ENCODE data around the gene FJX1.

Gene FJX1

GRCh38 chr11:35619855-35620640 is 1.8 kb downstream of the FJX1 start:
- peak overlapping the region; percentile 100 for H3K27ac ChIP-seq (ENCODE audit: poor library complexity, severe bottlenecking)
- no peaks in the 10 kb centered on the region for H3K27me3 ChIP-seq (ENCODE audit: insufficient read depth, poor library complexity, severe bottlenecking)

GRCh38 chr11:35620795-35621194 is 2.5 kb downstream of the FJX1 start:
- Histone ChIP-seq H3K27ac (ENCODE audit: poor library complexity, severe bottlenecking) (peak overlapping the region; percentile 100), H3K27me3 (ENCODE audit: insufficient read depth, poor library complexity, severe bottlenecking) (no peaks in the 10 kb centered on the region), H3K36me3 (ENCODE audit: low read depth) (peaks cover 9% of the 10 kb centered on the region), H3K4me3 (ENCODE audit: severe bottlenecking) (peak overlapping the region; percentile 94), H3K4me1 (ENCODE audit: insufficient read depth, poor library complexity, severe bottlenecking) (peaks cover 60% of the 10 kb centered on the region), H3K9me3 (ENCODE audit: severe bottlenecking) (no peaks in the 10 kb centered on the region)
- no peak for TF ChIP-seq CTCF (IDR thresholded peaks at IDR 0.05; ENCODE audit: poor library complexity, severe bottlenecking)
- no peak for DNase-seq (ENCODE audit: low spot score)
- no peak for ATAC-seq (ENCODE audit: low read depth)

More at GRCh38 chr11:35619855-35620640, 1.8 kb downstream of the FJX1 start:
- peak overlapping the region; percentile 94 for H3K4me3 ChIP-seq (ENCODE audit: severe bottlenecking)
- H3K4me1 ChIP-seq (ENCODE audit: insufficient read depth, poor library complexity, severe bottlenecking): peaks cover 59% of the 10 kb centered on the region
- H3K36me3 ChIP-seq (ENCODE audit: low read depth): peaks cover 9% of the 10 kb centered on the region
- no peak for DNase-seq (ENCODE audit: low spot score)
- no peaks in the 10 kb centered on the region for H3K9me3 ChIP-seq (ENCODE audit: severe bottlenecking)
- ATAC-seq (ENCODE audit: low read depth): no peak
- TF ChIP-seq CTCF (IDR thresholded peaks at IDR 0.05; ENCODE audit: poor library complexity, severe bottlenecking): no peak

GRCh38 chr11:35621620-35622019 is 3.4 kb downstream of the FJX1 start:
- ATAC-seq (ENCODE audit: low read depth): no peak
- H3K27ac ChIP-seq (ENCODE audit: poor library complexity, severe bottlenecking): peak overlapping the region; percentile 100
- peaks cover 9% of the 10 kb centered on the region for H3K36me3 ChIP-seq (ENCODE audit: low read depth)
- H3K4me3 ChIP-seq (ENCODE audit: severe bottlenecking): peak overlapping the region; percentile 94
- DNase-seq (ENCODE audit: low spot score): no peak
- H3K27me3 ChIP-seq (ENCODE audit: insufficient read depth, poor library complexity, severe bottlenecking): no peaks in the 10 kb centered on the region
- no peaks in the 10 kb centered on the region for H3K9me3 ChIP-seq (ENCODE audit: severe bottlenecking)
- TF ChIP-seq CTCF (IDR thresholded peaks at IDR 0.05; ENCODE audit: poor library complexity, severe bottlenecking): no peak
- H3K4me1 ChIP-seq (ENCODE audit: insufficient read depth, poor library complexity, severe bottlenecking): peaks cover 52% of the 10 kb centered on the region

- peak overlapping the region; percentile 100 for H3K27ac ChIP-seq (ENCODE audit: poor library complexity, severe bottlenecking)
- peaks cover 49% of the 10 kb centered on the region for H3K4me1 ChIP-seq (ENCODE audit: insufficient read depth, poor library complexity, severe bottlenecking)
- peak; percentile 56 for ATAC-seq (ENCODE audit: low read depth)
These were observed 3.8 kb downstream of the FJX1 start for GRCh38 chr11:35622070-35622469.

More at GRCh38 chr11:35622070-35622469, 3.8 kb downstream of the FJX1 start:
- H3K4me3 ChIP-seq (ENCODE audit: severe bottlenecking): peak overlapping the region; percentile 94
- H3K36me3 ChIP-seq (ENCODE audit: low read depth): peaks cover 9% of the 10 kb centered on the region
- TF ChIP-seq CTCF (IDR thresholded peaks at IDR 0.05; ENCODE audit: poor library complexity, severe bottlenecking): no peak
- no peaks in the 10 kb centered on the region for H3K27me3 ChIP-seq (ENCODE audit: insufficient read depth, poor library complexity, severe bottlenecking)
- DNase-seq (ENCODE audit: low spot score): no peak
- H3K9me3 ChIP-seq (ENCODE audit: severe bottlenecking): no peaks in the 10 kb centered on the region

All from RWPE2 (cell line).